HG03097 (cell line): ENCODE results near the gene HLA-DRB1.
"Not testable (repeated sequence)": the region's sequence is repeated elsewhere in the genome, so short reads cannot be mapped to it uniquely, and the experiment has no call there.

Source experiments
- ATAC-seq: cut with Tn5 transposase; IDR thresholded peaks from one replicate; pipeline ENCODE4 v1.9.1; 2021; ENCODE audit not compliant: unreplicated experiment, low FRiP score

HLA-DRB1 gene

GRCh38 chr6:32609731-32610640 lies 20.3 kb upstream of the HLA-DRB1 start:
- peak; percentile 91 for ATAC-seq

GRCh38 chr6:32609391-32609730 lies 19.7 kb upstream of the HLA-DRB1 start:
- peak; percentile 12 for ATAC-seq

DNA sequence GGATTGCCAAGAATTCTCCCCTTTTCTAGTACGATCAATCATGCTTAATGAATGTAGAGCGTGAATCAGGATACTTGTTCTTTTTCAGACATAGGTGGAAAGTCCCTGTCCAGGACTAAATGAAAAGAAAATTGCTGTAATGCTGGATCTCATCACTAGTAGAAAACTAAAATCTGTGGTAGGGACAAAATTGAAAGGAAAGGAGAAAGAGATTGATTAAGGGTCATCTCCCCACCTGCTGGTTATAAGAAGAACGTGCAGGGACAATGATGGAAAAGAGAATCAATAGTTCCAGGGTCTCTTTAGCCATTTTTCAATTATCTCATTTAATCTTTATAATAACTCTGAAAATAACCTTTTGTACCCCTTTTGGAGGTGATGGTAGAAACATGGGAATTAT lies 18.7 kb upstream of the HLA-DRB1 start:
- ATAC-seq = no peak

- no peak for ATAC-seq
Observed at GRCh38 chr6:32607988-32608298, 18.3 kb upstream of the HLA-DRB1 start.

DNA sequence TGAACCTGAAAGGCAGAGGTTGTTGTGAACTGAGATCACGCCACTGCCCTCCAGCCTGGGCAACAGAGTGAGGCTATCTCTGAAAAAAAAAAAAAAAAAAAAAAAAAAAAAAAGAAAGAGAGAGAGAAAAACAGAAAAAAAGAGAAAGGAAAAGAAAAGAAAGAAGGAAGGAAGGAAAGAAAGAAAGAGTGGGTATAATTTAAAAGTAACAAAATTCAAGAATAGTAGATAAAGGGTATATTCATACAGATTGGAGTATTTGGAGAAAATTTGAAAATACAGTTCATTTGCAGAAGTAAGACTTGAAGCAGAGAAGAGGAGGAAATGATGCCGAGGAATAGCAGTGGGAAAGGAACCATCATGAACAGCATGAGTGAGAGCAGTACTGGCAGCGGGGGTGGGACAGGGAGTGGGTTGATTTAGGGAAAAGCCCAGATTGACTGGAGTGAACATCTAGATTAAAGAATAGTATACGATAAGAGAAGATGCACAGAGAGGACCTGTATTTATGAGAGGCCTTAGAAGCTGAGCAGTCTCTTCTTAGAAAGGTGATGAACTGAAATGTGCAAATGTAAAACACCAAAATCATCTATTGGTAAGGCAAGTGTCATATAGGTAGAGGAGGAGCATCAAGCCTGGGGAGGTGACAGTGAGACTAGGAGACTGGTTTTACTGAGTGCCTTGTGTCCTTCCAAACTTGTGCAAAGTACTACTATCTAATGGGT lies 17.8 kb upstream of the HLA-DRB1 start:
- no peak for ATAC-seq

- ATAC-seq = no peak
Observed at GRCh38 chr6:32604434-32604877, 14.8 kb upstream of the HLA-DRB1 start.

- ATAC-seq = no peak
Observed at GRCh38 chr6:32603888-32604287, 14.2 kb upstream of the HLA-DRB1 start.

DNA sequence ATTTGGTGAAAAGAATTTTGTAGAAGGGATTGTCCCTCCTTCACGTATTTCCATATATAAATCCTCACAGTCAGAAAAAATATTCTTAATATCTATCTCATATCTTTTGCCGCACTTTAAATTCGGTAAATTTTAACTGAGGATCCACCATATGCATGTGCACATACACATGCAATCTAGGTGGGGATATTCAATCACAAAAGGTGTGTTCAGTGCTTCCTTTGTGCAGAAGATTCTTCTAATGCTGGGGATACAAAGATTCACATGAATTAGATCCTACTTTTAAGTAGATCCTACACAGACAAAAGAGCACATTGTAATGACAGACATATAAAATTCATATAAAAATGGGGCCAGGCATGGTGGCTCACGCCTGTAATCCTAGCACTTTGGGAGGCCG lies 13.6 kb upstream of the HLA-DRB1 start:
- ATAC-seq = no peak

GRCh38 chr6:32602383-32602782 lies 12.7 kb upstream of the HLA-DRB1 start:
- no peak for ATAC-seq

DNA sequence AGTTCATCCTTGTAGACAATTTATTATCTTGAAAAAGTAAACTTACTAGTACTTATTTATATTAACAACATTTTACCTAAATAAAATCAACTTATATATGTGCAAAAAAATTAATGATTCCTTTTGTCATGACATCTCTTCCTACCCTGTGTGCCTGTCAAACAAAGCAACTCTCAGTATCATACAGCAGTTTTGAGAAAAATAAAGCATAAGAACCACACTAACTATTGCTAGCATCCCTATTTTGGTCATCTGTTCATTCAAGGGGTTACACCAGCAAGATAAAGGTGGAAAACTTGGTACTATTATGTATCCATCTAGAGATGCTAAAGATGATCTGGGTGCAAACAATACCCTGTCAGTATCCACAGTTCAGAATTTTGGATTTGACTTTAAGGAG lies 7.4 kb upstream of the HLA-DRB1 start:
- ATAC-seq = no peak

DNA sequence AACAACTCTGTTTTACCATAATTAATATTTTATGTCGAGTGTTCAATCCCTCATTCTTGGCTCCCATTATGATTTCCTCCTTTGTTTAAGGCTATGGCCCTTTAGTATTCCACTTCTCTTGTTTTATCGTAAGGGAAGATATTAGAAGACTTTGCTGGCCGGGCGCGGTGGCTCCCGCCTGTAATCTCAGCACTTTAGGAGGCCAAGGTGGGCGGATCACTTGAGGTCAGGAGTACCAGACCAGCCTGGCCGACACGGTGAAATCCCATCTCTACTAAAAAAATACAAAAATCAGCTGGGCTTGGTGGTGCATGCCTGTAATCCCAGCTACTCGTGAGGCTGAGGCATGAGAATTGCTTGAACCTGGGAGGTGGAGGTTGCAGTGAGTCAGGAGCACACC lies 1.1 kb upstream of the HLA-DRB1 start:
- ATAC-seq = not testable (repeated sequence)

GRCh38 chr6:32588156-32588555 lies 1.5 kb downstream of the HLA-DRB1 start:
- no peak for ATAC-seq

DNA sequence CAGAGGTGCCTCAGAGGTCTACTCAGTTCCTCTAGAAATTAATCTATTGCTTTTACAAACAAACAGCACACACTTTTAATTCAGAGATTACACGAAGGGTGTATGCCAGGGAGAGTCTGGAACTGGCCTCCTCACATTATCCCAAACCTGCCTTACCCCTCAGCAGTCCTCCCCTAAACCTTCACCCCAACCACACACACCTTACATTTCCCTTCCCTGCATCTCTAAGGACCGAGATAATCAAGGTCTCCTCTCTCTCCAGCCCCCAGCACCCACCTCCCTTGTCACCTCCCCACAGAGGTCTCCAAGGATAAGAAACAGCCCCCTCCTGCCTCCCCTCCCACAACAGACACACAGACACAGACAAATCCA lies 6.1 kb downstream of the HLA-DRB1 start:
- no peak for ATAC-seq

GRCh38 chr6:32581315-32582095 lies 8.1 kb downstream of the HLA-DRB1 start:
- no peak for ATAC-seq

DNA sequence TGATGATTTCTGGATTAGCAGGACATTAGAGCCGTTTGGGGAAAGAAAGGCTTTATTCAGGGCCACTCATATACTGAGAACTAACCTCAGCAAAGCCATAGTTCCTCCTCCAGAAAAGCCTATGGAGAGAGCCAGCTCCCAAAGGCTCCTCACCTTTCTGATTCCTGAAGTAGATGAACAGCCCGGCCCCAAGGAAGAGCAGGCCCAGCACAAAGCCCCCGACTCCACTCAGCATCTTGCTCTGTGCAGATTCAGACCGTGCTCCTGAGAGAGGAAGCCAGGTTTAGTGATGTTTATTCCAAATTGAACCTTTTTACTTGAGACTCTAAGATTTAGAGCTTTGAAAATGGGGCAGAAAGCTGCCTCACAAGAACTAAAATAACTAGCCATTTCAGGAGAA lies 9.1 kb downstream of the HLA-DRB1 start:
- no peak for ATAC-seq

DNA sequence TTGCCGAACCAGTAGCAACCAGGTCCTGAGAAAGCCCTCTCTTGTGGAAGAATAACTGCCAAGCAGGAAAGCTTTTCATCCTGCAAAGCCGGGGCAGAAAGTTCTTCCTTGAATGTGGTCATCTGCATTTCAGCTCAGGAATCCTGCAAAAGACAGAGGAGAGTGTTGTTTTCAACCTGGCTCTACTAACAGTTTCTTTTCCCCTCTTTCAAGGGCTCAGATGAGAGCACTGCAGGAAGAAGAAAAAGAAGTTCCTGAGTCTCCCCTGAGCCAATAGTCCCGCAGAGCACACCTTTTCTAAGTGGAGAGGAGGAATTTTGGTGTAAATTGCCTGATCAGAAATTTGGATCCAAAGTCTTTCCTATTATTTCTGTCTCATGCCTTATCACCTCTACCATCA lies 10.7 kb downstream of the HLA-DRB1 start:
- no peak for ATAC-seq

GRCh38 chr6:32577493-32577892 lies 12.2 kb downstream of the HLA-DRB1 start:
- ATAC-seq = not testable (repeated sequence)

GRCh38 chr6:32576250-32576649 lies 13.4 kb downstream of the HLA-DRB1 start:
- no peak for ATAC-seq

DNA sequence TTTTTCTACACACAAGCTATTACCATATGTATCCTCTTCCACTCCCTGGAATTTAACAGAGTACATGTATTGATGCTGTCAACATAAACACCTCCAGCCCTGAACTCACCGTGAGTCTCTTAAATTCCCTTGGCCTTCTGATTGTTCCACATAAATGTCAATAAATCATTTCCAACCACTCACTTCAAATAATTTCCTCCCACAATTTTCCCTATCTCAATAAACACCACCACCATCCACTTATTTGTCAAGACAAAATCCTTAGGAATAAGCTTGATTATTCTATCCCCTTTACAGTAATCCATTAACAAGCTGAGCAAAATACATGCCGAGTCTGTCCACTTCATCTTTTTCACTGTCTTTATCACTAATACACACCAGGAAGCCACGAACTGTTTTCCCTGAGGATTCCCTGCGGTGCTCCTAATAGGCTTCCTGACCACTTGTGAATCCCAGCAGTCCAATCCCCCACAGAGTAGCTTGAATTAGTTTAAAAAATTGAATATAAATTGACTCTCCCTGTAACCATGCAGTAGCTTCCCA lies 19.2 kb downstream of the HLA-DRB1 start:
- ATAC-seq = no peak

DNA sequence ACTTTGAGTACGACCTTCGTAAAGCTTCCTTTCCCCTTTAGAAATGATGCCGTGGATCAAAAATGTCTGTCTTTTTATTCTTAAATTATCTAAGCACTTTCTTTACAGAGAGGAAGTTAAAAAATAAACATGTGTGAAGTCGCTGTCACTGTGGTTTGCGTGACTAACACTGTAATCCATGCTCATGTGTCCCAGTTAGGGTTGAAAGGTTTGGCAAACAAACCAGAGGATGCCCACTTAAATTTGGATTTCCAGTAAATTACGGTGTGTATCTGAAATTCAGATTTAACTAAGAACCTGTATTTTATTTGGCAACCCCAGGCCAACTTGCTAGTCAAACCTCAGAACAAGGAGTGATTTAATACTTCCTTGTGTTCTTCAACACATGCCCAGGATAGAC lies 21.1 kb downstream of the HLA-DRB1 start:
- no peak for ATAC-seq

- no peak for ATAC-seq
Observed at GRCh38 chr6:32566957-32567356, 22.7 kb downstream of the HLA-DRB1 start.
